ENCODE measurements around the gene DOCK3.

GRCh38 chr3:51024121-51024520 lies 349.4 kb downstream of the DOCK3 start:
- no peak for TF ChIP-seq CTCF (IDR thresholded peaks at IDR 0.05; ENCODE audit: low read depth, low read length, missing input control)
- no peak for TF ChIP-seq GABPA (IDR thresholded peaks at IDR 0.05 in 1 of 2, conservative IDR thresholded peaks at IDR 0.05 in 1 of 2)
- TF ChIP-seq TAF1 (conservative IDR thresholded peaks at IDR 0.05) = no peak
- TF ChIP-seq MAX (IDR thresholded peaks at IDR 0.05) = no peak
- TF ChIP-seq EGR1 (IDR thresholded peaks at IDR 0.05; ENCODE audit: low read depth in 2 of 2) = no peak
- TF ChIP-seq SP1 (IDR thresholded peaks at IDR 0.05) = no peak
- TF ChIP-seq YY1 (IDR thresholded peaks at IDR 0.05) = no peak
- no peak for TF ChIP-seq REST (IDR thresholded peaks at IDR 0.05)
- no peak for TF ChIP-seq FOXA2 (IDR thresholded peaks at IDR 0.05)
- TF ChIP-seq RAD21 (IDR thresholded peaks at IDR 0.05) = no peak
- TF ChIP-seq JUND (IDR thresholded peaks at IDR 0.05) = no peak
- no peak for TF ChIP-seq FOXA1 (IDR thresholded peaks at IDR 0.05)
- TF ChIP-seq ATF3 (IDR thresholded peaks at IDR 0.05) = no peak

Measured in liver (tissue), 3 donors.